ENCODE data around the gene ARF1.

Gene ARF1

GRCh38 chr1:228131766-228132165, 49.3 kb downstream of the ARF1 start:
- no peak for DNase-seq

DNA sequence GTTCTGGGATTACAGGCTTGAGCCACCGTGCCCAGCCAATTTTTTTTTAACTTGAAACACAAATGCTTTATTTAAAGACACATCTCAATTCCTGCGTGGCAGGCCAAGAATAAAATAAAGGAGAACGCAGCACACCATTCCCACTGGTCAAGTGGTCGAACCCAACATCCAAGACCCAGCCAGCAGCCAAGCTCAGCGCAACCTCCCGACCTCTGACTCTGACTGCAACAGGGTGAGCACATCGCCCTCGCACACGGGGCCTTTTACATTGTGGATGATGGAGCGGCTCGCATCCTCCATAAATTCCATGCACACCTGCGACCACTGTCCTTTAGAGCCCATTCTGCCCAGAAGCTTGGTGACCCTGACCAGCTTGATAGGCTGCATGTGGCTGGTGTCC, 52.1 kb downstream of the ARF1 start:
- no peak for DNase-seq

DNA sequence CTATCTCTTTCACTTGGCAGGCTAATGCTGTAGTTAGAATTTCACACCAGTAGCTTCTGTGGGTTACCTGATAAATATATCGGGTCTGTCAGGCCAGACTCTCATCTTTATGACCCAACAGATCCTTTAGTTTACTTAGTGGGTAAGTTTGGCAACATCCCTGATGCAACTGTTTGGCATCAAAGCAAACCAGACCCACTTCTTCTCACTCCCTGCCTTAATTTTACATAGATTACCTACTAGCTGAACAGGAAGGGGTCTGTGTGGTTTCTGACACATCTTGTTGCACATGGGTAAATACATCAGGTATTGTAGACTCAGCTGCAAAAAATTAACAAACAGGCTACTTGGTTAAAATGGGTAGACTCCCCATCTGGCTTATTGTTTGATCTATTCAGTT, 54.4 kb downstream of the ARF1 start:
- no peak for DNase-seq

GRCh38 chr1:228139406-228139930, 57.0 kb downstream of the ARF1 start:
- DNase-seq = no peak

- peak; percentile 90 for DNase-seq
These were observed 57.6 kb downstream of the ARF1 start, which contains the start of gene GUK1 for GRCh38 chr1:228139931-228140723. GUK1 (plus strand) TSS chr1:228140279; CDS start chr1:228140303, 24 bp downstream.

- no peak for DNase-seq
These were observed 58.3 kb downstream of the ARF1 start for GRCh38 chr1:228140724-228141225.

- DNase-seq = peak; percentile 48
These were observed 58.9 kb downstream of the ARF1 start for GRCh38 chr1:228141226-228142044.

GRCh38 chr1:228142155-228142691, 59.7 kb downstream of the ARF1 start:
- DNase-seq = no peak

GRCh38 chr1:228142701-228143136, 60.2 kb downstream of the ARF1 start:
- DNase-seq = no peak

GRCh38 chr1:228143480-228144192, 61.1 kb downstream of the ARF1 start:
- DNase-seq = no peak

GRCh38 chr1:228144193-228144992, 61.9 kb downstream of the ARF1 start:
- DNase-seq = no peak

DNA sequence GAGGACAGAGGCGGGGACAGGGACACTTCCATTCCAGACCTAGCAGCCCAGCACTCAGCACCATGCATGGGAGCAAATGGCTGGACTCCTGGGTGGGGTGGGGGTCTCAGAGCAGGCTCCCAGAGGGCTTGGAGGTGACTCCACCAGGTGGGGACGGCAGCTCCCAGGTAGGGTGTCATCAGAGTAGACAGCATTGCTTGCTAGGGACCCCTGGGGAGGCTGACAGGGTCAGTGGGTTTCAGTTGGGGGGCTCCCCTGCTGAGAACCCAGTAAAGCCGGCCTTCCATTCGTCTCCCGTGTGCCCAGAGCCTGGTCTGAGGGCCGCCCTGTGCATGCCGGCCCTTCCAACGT, 62.5 kb downstream of the ARF1 start:
- DNase-seq = no peak

- no peak for DNase-seq
These were observed 63.2 kb downstream of the ARF1 start for GRCh38 chr1:228145463-228146416.

DNA sequence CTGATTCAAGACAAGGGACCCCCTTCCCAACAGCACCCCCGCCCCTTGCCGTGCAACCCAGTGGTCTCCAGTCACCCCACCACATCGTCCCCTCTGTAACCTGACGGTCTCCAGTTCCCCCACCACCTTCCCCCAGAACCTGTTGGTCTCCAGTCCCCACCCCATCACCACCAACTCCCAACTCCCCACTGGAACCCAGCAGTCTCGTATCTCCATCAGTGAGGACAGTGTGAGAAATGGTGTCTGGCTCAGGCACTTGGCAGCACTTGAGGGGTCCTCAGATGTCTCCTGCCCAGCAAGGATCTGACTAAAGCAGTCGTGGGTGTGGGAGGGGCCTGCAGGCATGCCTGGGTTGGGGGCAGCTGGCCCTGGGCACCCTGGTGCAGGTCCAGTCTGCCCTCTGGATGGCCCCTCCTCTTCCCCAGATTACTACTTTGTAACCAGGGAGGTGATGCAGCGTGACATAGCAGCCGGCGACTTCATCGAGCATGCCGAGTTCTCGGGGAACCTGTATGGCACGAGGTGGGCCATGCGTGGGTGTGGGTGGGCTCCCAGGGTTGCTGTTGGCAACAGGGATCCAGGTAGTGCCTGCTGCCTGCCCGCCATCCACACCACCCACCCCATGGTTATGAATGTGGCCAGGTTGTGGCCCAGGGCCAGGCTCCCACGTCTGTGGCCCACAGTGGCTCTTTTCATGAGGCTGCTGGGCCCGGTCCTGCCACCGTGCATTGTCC, 64.1 kb downstream of the ARF1 start:
- no peak for DNase-seq

DNA sequence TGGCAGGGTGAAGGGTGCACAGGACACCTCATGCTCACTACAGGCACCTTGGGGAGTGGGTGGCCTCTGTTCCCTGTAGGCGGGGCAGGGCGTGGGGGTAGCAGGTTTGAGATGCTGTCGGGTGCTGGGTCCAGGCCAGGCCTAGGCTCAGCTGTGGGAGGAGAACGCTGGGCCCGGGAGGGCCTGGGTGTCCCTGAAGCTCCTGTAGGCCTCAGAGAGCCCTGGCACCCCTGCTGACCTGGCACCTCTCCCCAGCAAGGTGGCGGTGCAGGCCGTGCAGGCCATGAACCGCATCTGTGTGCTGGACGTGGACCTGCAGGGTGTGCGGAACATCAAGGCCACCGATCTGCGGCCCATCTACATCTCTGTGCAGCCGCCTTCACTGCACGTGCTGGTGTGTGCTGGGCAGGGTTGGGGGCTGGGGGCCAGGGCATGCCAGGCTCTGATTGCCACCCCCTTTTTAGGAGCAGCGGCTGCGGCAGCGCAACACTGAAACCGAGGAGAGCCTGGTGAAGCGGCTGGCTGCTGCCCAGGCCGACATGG, 64.7 kb downstream of the ARF1 start:
- DNase-seq = no peak

DNA sequence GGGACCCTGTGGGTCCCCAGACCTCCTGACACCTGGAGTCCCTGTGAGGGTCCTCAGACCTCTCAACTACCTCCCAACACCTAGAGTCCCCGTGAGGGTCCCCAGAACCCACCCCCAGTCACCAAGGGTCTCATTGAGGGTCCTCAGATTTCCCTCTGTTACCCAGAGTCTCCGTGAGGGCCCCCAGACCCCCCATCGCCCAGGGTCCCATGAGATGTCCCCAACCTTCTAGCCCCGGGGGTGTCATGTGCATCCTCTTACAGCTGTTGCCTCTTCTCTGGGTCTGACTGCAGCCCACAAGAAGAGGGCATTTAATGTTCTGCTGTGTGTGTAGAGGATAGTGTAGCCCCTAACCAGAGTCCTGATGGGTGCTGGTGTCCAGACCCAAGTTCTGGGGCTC, 65.3 kb downstream of the ARF1 start:
- no peak for DNase-seq

DNA sequence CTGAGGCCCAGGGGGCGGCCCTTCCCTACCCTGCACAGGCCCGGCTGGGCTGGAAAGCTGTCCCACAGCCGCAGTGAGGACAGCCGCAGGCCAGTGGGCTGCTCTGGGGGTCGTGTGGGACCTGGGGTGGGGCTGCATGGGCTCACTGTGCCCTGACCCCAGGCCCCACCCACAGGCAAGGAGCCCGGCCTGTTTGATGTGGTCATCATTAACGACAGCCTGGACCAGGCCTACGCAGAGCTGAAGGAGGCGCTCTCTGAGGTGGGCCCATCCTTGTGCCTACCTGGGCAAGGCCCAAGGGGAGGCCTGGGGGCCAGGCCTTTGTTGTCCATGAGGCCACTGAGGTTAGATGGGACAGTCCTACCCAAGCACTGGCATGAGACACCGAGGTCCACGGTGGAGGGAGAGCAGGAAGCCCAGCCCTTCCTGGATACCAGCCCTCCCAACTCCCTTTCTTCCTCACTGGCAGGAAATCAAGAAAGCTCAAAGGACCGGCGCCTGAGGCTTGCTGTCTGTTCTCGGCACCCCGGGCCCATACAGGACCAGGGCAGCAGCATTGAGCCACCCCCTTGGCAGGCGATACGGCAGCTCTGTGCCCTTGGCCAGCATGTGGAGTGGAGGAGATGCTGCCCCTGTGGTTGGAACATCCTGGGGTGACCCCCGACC, 65.8 kb downstream of the ARF1 start:
- DNase-seq = peak; percentile 33
